Stimulated activated CD4-positive, alpha-beta T cell treated with anti-CD3 and anti-CD28 coated beads, TNF-alpha, amount 100 ng/mL, for 1 hour (primary cell): Measurements from ENCODE around the gene WIPF1.
A peak's percentile ranks its signal among the peaks of the same experiment; 100 is the strongest.

ENCODE experiments used
- DNase-seq, 3 donors: peaks; one replicate each; pipeline ENCODE4 v3.0.0-alpha.2; 2020; ENCODE audit warnings: low read depth in 3 of 3, low spot score in 1 of 3

Gene WIPF1

DNA sequence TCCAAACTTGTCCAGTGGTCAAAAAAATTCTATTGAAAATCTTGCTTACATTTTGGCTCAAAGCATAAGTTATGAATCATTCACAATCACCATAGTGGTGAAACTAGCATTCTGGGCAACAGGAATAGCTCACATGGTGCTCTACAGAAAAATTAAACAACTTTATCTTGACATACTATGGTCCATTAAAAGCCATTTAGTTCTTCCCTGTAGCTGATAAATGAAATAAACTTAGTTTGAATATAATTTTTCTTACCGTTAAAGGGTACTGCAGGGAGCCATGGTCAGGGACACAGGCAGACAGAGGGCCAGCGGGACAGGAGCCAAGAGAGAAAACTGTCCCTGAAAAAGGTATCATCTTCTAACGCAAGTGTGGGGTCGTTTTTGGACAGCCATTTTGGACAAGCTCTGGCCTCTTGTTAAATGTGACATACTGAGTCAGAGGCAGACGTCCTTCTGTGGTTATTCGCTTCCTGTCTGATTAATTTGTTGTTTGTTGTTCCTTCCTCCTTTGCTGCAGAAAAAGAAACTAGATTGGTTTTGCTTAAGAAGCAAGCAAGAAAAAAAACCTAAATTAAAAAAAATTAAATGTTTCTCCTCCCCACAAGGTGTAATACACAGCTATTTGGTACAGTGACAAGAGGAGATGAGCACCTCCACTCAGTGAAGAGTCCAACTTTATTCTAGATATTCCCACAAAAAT lies at the start of gene WIPF1:
Gene WIPF1, minus strand, starts transcription at position 460 of the 703 bp plus-strand sequence. CDS start 12,231 bp downstream, outside the sequence.
- DNase-seq, result peak in 1 of 3 donors; percentile 16

DNA sequence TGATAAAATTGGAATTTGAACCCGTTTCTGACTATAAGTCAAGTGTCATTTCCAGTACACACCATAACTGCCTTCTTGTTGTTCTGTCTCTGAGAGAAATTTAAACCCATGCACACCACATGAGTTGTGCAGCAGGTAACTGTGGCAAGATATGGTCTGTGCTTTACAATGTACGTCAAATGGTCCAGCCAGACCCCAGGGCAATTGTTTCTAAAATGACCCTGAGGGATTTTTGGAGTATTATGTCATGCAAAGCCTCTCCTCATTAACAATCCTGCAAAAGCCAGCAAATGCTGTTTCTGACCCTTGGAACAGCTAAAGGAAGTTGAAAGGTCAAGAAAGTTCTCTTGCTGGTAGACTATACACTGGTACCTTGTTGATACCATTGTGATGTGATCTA lies 47.7 kb upstream of the WIPF1 start:
- DNase-seq, result no peak

DNA sequence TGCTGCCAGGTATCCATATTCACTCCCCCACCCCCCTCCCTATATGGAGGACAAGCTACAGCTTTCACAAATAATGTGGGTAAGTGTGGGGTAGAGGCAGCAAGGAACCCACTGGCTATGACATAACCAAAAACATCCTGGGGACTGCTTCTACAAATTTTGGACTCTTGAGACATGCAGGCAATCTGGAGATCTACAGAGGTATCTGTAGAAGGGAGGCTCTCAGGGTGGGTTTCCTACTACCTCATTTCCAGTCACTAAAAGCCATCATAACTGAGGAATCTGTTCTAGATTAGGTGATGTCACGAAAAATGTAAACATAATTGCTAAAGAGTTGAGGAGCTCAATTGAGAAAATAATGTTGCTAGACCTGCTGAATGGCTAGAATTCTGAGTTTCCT lies 46.8 kb upstream of the WIPF1 start:
- no peak for DNase-seq

- no peak for DNase-seq
Measured at GRCh38 chr2:174643356-174643755, 45.8 kb upstream of the WIPF1 start.

DNA sequence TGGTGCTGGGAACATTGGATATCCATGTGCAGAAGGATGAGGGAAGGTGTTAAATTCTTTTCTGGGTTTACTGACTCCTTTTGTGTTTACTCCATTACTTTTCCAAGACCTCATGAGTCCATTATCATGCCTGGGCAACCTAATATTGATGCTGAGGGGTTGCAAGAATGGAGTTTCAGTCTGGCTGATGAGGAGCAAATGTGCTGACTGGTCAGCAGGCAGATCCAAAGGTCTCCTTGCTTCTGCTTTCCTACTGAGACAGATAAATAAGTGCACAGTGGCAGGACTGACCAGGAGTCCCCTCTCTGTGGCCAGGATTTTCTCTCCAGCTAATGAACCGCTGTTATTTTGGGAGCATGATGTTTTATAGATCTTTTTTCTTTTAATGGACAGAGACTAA lies 43.6 kb upstream of the WIPF1 start:
- no peak for DNase-seq

DNA sequence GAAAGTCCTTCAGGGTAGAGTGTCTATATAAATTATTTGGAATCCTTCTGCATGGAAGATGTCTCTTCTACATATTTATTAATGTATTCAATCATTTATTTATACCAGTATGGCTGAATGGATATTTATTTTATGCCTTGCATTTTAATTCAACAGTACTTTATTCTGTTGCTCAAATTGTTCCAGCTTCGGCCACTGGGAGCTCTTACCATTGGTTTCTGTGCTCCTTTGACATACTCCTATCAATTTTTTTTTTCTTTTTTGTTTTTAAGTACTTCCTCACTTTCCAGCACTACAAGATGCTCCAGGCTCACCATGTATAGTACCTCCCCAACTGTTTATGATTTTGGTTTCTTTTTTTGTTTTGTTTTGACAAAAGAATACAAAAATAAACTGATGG lies 39.4 kb upstream of the WIPF1 start:
- DNase-seq, result no peak

- DNase-seq, result no peak
Measured at GRCh38 chr2:174635776-174636404, 38.3 kb upstream of the WIPF1 start.

GRCh38 chr2:174635015-174635593 lies 37.5 kb upstream of the WIPF1 start:
- DNase-seq, result no peak

DNA sequence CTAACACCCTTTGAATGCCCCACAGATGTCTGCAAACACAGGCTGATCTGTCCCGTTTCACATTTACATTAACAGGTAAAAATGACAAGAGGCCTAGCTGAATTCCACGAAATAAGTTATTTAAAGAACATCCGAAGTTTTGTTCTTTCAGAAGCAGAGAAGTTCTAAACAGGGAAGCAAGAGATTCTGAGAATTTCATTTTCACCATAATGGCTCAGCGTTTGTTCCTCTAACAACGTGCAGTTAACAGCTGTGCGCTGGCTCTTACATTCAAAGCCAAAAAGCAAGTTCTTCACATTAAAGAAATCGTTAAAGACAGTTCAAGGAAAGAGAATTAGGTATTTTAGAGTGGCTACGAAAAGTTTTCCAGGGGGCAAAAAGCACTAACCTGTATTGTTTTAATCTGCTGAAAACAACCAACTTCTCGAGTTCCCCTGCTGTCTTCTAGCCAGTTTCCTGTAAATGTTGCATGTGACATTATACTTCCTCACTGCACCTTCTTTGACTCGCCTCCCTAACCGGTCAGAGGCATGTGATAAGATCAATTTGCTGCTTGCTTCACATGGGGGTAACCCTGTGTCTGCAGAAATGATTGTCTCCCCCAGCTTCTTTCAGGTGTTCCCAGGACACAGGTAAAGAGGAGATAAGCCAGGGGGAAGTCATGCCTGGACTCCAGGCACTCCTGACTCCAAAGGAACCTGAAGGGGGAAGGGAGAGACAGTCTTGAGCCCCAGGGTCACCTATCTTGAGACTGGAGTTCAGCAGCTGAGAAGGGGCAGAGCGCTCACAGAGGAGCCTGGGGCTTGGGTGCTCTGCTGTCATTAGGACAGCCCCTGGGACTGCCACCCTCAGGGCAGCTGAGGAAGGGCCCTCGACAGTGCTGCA lies 36.8 kb upstream of the WIPF1 start:
- no peak for DNase-seq

DNA sequence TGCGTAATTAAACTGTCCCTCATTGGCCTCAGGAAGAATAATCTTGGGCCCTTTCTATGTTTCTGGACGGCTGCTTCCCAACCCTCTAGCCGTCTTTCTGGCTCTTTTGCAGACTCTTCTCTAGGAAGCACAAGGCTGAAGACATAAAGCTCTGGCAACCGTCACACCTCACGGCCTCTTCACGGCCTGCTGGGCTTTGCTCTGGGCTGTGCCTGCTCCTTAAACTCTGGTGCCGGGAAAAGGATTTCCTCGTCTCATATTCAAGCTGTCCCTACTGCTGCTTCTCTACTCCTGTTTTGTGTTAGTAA lies 36.0 kb upstream of the WIPF1 start:
- DNase-seq, result no peak

GRCh38 chr2:174632841-174633622 lies 35.4 kb upstream of the WIPF1 start:
- DNase-seq, result no peak

DNA sequence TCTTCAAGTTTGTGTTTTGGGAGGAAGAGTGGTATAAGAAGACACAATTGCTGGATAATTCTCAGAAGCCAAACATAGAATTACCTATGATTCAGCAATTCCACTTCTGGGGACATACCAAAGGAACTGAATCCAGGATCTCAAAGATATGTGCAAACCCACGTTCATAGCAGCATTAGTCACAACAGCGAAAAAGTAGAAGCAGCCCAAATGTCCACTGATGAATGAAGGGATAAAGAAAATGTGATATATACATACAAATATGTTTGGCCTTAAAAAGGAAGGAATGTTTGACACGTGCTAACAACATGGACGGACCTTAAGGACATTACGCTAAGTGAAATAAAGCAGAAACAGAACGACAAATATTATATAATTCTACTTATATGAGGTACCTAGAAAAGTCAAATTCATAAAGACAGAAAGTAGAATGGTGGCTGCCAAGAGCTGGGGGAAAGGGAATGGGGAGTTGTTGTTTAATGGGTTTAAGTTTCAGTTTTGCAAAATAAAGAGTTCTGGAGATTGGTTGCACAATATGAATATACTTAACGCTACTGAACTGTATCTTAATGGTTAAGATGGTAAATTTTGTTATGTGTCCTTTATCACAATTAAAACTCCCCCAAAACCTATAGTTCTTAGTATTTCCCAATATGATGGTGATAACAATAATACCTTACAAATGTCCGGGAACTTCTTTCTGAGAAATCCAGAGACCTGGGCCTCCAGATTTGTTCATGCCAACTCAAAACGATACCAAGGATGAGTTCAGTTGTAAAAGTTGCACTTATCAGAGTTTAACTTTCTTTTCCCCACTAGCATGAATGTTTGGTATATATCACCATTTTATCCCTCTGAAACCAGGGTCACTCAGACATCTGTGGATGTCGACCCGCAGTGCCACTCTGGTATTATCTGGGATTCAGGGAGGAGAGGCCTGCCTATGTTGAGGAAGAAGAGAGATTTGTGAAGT lies 33.7 kb upstream of the WIPF1 start:
- no peak for DNase-seq

DNA sequence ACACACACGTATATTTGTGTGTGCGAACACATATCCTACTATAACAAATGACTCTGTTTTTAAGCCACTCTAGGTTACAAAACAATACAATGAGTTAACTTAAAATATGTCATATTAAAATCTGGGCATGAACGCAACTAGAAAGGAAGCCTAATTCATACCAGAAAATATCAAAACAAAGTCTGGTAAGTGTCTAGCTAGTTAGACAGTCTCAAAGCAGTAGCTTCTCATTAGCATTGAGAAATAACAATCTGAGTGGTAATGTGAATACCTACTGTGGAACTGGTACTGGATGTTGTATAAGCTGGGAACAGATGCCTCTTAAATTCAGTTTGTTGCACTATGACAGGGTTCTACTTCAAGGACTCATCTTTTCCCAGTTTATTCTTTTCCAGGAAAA lies 32.5 kb upstream of the WIPF1 start:
- DNase-seq, result no peak

- no peak for DNase-seq
Measured at GRCh38 chr2:174629506-174629905, 31.9 kb upstream of the WIPF1 start.

DNA sequence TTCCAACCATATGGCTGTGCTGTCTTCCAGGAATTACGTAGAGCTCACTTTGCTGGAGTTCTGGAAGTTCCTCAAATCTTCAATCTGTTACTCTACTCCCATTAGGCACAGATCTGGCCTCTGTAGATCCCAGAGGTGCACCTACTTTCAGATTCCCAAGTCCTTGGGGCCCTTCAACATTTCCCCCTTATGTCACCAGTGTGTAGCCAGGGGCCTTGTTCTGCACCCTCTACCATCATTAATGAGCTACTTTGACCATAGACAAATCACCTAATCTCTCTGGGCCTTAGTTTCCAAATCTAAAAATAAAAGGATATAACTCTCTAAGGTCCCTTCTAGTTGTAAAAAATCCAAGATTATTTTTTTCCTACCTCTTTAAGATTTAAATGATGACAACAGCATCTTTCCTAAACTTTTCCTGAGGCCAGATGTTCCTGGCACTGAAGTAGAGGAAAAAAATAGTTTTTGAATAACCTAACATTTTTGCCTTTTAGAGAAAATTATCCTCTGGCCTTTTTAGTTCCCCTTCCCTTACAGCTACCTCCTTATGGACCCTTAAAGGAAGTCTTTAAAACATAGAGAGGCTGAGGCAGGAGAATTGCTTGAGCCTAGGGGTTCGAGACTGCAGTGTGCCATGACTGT lies 31.0 kb upstream of the WIPF1 start:
- DNase-seq, result no peak

GRCh38 chr2:174627216-174627615 lies 29.6 kb upstream of the WIPF1 start:
- no peak for DNase-seq

- no peak for DNase-seq
Measured at GRCh38 chr2:174624895-174625430, 27.4 kb upstream of the WIPF1 start.

- DNase-seq, result no peak
Measured at GRCh38 chr2:174623690-174624089, 26.1 kb upstream of the WIPF1 start.

DNA sequence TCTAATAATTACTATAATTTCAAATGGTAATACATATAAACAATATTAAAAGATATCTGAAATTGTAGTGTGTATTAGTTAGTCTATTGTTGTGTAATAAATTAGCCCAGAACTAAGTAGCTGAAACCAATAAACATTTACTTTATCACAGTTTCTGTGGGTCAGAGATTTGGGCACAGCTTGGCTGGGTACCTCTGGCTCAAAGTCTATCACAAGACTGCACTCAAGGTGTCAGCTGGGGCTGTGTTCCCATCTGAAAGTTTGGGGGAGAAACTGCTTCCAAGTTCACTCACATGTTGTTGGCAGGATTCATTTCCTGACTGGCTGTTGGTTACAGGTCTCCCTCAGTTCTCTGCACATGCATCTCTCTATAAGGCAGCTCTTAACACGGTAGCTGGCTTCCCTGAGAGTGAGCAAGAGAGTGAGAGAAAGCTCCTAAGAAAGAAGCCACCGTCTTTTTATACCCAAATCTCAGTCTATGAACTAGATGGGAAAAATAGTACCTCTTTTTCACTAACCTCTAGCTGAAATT lies 25.6 kb upstream of the WIPF1 start:
- no peak for DNase-seq
